Psoas muscle (tissue), 8 donors: ENCODE measurements around the gene ADAMTS12. TPM values are rescaled to one million over a fixed set of nuclear protein-coding genes. Genes with fewer than 3 reads are reported as not detected.

Experiments
- ATAC-seq, 4 donors: fragments of 200-7000 bp; cut with Tn5 transposase; one replicate each; pipeline ENCODE4 v1.9.1; 2020; ENCODE audit warnings: moderate library complexity in 3 of 4, mild to moderate bottlenecking in 2 of 4
- DNase-seq, 2 donors: peaks; one replicate each; pipeline ENCODE4 v3.0.0-alpha.2; 2020
- H3K27ac ChIP-seq: fragments of 200-600 bp; one replicate; pipeline ENCODE4 v1.8.0; 2022
- H3K27me3 ChIP-seq, 3 donors: fragments of 200-600 bp in 1 of 3; one replicate each; pipeline versions ENCODE4 v1.6.1 to v1.8.0; 2013 to 2022; ENCODE audit warnings: low read length in 2 of 3, mild to moderate bottlenecking in 2 of 3, moderate library complexity in 1 of 3; ENCODE audit not compliant: insufficient read depth in 3 of 3
- H3K36me3 ChIP-seq, 2 donors: fragments of 200-600 bp in 1 of 2; one replicate each; pipeline versions ENCODE4 v1.6.1 to v1.8.0; 2013 to 2022; ENCODE audit warnings: low read depth in 1 of 2, mild to moderate bottlenecking in 1 of 2, moderate library complexity in 1 of 2; ENCODE audit not compliant: insufficient read depth in 1 of 2
- H3K4me1 ChIP-seq: fragments of 200-600 bp; one replicate; pipeline ENCODE4 v1.8.0; 2022
- H3K4me3 ChIP-seq: fragments of 200-600 bp; one replicate; pipeline ENCODE4 v1.8.0; 2022; ENCODE audit warnings: mild to moderate bottlenecking
- H3K9me3 ChIP-seq: fragments of 200-600 bp; one replicate; pipeline ENCODE4 v1.8.0; 2022
- WGBS, 3 donors: extraction: QIAGEN DNeasy Blood & Tissue Kit; methylation state at CpG; one replicate each; pipeline versions ENCODE4 v1.1.6 to v1.1.7; 2013; 5-methylcytosine and 5-hydroxymethylcytosine counted together
- intact Hi-C, 2 donors: fragments of 100-400 bp; cut with DNase I; formaldehyde crosslinking; loops; one replicate each; pipeline versions ENCODE4 v1.11.0 to v1.14.2; 2022
- polyA plus RNA-seq, 3 donors: library from polyadenylated mRNA; stranded (reverse); fragments of 200-250 nt; gene quantifications; one replicate each; pipeline ENCODE4 v1.2.3, GENCODE V29; 2013
- total RNA-seq, 4 donors: library from RNA; stranded (reverse); fragmentation: NEBNext Ultra II Directional in 2 of 4; extraction: Animal tissue kit (Norgen Biotek cat#: 25700) in 2 of 4; gene quantifications; one replicate each; pipeline versions ENCODE4 v1.2.1 to v1.2.4, GENCODE V29; 2021 to 2023
- TF ChIP-seq, protein P1 (sequence below): fragments of 200-600 bp; IDR thresholded peaks from one replicate; pipeline ENCODE4 v1.8.0; 2022; ENCODE audit warnings: antibody characterized with exemption
- donor health status: healthy with polysubstance abuse.
- donor health status: DM: no; HTN: no; CAD: no; lungs with moderate emphysema.
- donor health status: Bipolar disorder and iron deficiency.
- donor health status: healthy.
- donor health status: DM: yes; HTN: yes; CAD: no.
- donor health status: DM: no; HTN: no; CAD: no.
- donor health status: DM: no; HTN: no; CAD: no.
- donor health status: DM: yes; HTN: yes; CAD: no.

ADAMTS12 gene
- total and polyA plus RNA-seq, 7 donors = 0.19 to 1.2 (median 0.88) TPM

- TF ChIP-seq, protein P1, sequence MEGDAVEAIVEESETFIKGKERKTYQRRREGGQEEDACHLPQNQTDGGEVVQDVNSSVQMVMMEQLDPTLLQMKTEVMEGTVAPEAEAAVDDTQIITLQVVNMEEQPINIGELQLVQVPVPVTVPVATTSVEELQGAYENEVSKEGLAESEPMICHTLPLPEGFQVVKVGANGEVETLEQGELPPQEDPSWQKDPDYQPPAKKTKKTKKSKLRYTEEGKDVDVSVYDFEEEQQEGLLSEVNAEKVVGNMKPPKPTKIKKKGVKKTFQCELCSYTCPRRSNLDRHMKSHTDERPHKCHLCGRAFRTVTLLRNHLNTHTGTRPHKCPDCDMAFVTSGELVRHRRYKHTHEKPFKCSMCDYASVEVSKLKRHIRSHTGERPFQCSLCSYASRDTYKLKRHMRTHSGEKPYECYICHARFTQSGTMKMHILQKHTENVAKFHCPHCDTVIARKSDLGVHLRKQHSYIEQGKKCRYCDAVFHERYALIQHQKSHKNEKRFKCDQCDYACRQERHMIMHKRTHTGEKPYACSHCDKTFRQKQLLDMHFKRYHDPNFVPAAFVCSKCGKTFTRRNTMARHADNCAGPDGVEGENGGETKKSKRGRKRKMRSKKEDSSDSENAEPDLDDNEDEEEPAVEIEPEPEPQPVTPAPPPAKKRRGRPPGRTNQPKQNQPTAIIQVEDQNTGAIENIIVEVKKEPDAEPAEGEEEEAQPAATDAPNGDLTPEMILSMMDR = no peak
- DNase-seq = no peak
- H3K36me3 ChIP-seq = no peaks in the 10 kb centered on the region
- H3K27ac ChIP-seq = no peak overlapping the region
- no peak for ATAC-seq
- peaks cover 4% of the 10 kb centered on the region for H3K4me1 ChIP-seq
- WGBS, 3 donors = 78 to 94% (median 92%) methylated on average over 2 of the region's 2 CpGs
- intact Hi-C loops = no loop called here
- H3K27me3 ChIP-seq = no peaks in the 10 kb centered on the region
- H3K9me3 ChIP-seq = no peaks in the 10 kb centered on the region
- no peak overlapping the region for H3K4me3 ChIP-seq
These were observed 353.6 kb downstream of the ADAMTS12 start for GRCh38 chr5:33538201-33538600.

DNA sequence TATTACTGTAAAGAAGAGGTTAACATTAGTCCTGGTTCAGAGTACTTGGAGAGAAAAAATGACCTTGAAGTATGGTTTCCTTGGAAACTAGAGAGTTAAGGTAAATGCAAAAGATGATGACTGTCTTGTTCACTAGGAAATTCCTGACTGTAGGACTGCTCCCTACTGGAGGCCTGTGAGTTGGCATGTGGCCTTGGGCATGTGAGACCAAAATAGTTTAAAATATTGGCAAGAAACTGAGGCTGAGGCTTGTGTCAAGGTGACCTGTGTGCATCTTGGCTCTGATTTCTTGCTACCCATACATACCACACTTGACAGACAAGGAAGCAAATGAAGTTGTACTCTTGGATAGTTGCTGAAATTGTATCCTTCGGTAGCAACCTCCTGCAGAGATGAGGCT is 354.6 kb downstream of the ADAMTS12 start:
- peaks cover 4% of the 10 kb centered on the region for H3K4me1 ChIP-seq
- intact Hi-C loops = no loop called here
- 27 to 66% (median 66%) methylated on average over 1 of the region's 1 CpG for WGBS, 3 donors
- no peak for ATAC-seq
- H3K9me3 ChIP-seq = no peaks in the 10 kb centered on the region
- no peaks in the 10 kb centered on the region for H3K27me3 ChIP-seq
- H3K27ac ChIP-seq = no peak overlapping the region
- H3K4me3 ChIP-seq = no peak overlapping the region
- H3K36me3 ChIP-seq = no peaks in the 10 kb centered on the region
- no peak for DNase-seq
- TF ChIP-seq, protein P1 = no peak

GRCh38 chr5:33536802-33537201 is 355.0 kb downstream of the ADAMTS12 start:
- intact Hi-C loops = no loop called here
- DNase-seq (no peak), ATAC-seq (no peak)
- H3K4me1 ChIP-seq = peaks cover 4% of the 10 kb centered on the region
- no peak overlapping the region for H3K27ac ChIP-seq
- H3K4me3 ChIP-seq = no peak overlapping the region
- TF ChIP-seq, protein P1 = no peak
- no peaks in the 10 kb centered on the region for H3K9me3 ChIP-seq
- WGBS, 3 donors = 63 to 81% (median 75%) methylated on average over 1 of the region's 1 CpG
- H3K36me3 ChIP-seq = no peaks in the 10 kb centered on the region
- H3K27me3 ChIP-seq = no peaks in the 10 kb centered on the region

GRCh38 chr5:33531824-33532223 is 360.0 kb downstream of the ADAMTS12 start:
- no peaks in the 10 kb centered on the region for H3K27me3 ChIP-seq
- H3K36me3 ChIP-seq = no peaks in the 10 kb centered on the region
- no peak overlapping the region for H3K4me3 ChIP-seq
- ATAC-seq = no peak
- 64 to 74% (median 65%) methylated on average over 4 of the region's 4 CpGs for WGBS, 3 donors
- no peak for DNase-seq
- H3K4me1 ChIP-seq = peaks cover 3% of the 10 kb centered on the region
- TF ChIP-seq, protein P1 = no peak
- H3K9me3 ChIP-seq = no peaks in the 10 kb centered on the region
- intact Hi-C loops = no loop called here
- H3K27ac ChIP-seq = no peak overlapping the region

DNA sequence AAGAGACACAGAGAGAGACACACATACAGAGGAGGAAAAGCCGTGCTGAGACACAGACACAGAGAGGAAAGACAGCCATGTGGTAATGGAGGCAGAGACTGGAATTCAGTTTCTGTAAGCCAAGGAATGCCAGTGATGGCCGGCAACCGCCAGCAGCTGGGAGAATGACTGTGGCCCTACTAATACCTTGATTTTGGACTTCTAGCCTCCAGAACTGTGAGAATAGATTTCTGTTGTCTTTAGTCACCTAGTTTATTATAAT is 360.8 kb downstream of the ADAMTS12 start:
- ATAC-seq (no peak), DNase-seq (no peak)
- 67 to 81% (median 69%) methylated on average over 3 of the region's 3 CpGs for WGBS, 3 donors
- no peaks in the 10 kb centered on the region for H3K36me3 ChIP-seq
- H3K27me3 ChIP-seq = no peaks in the 10 kb centered on the region
- intact Hi-C loops = no loop called here
- H3K27ac ChIP-seq = no peak overlapping the region
- no peak overlapping the region for H3K4me3 ChIP-seq
- H3K4me1 ChIP-seq = no peaks in the 10 kb centered on the region
- no peaks in the 10 kb centered on the region for H3K9me3 ChIP-seq
- TF ChIP-seq, protein P1 = no peak
